ENCODE data around the gene ERGIC3. TPM values are rescaled to one million over a fixed set of nuclear protein-coding genes. Genes with fewer than 3 reads are reported as not detected.
"Not testable (repeated sequence)": the region's sequence is repeated elsewhere in the genome, so short reads cannot be mapped to it uniquely, and the experiment has no call there.

Gene ERGIC3
- total RNA-seq, 2 donors from 2014 or later: 99.9 to 155 TPM

DNA sequence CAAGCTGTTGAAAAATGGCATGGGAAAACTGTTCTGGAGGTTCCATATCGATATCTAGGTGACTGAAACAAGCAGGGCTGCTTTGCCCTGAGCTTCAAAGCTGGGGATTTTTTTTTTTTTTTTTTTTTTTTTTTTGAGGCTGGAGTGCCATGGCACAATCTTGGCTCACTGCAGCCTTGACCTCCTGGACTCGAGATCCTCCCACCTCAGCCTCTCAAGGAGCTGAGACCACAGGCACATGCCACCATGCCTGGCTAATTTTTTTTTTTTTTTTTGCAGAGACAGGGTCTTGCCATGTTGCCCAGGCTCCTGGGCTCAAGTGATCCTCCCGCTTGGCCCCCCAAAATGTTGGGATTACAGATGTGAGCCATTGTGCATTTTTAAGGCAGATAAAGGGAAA, 11.0 kb downstream of the ERGIC3 start:
- TF ChIP-seq, protein P1, sequence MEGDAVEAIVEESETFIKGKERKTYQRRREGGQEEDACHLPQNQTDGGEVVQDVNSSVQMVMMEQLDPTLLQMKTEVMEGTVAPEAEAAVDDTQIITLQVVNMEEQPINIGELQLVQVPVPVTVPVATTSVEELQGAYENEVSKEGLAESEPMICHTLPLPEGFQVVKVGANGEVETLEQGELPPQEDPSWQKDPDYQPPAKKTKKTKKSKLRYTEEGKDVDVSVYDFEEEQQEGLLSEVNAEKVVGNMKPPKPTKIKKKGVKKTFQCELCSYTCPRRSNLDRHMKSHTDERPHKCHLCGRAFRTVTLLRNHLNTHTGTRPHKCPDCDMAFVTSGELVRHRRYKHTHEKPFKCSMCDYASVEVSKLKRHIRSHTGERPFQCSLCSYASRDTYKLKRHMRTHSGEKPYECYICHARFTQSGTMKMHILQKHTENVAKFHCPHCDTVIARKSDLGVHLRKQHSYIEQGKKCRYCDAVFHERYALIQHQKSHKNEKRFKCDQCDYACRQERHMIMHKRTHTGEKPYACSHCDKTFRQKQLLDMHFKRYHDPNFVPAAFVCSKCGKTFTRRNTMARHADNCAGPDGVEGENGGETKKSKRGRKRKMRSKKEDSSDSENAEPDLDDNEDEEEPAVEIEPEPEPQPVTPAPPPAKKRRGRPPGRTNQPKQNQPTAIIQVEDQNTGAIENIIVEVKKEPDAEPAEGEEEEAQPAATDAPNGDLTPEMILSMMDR (IDR thresholded peaks at IDR 0.05): no peak
- Histone ChIP-seq H3K27ac (no peak overlapping the region), H3K36me3 (peaks cover 46% of the 10 kb centered on the region)

DNA sequence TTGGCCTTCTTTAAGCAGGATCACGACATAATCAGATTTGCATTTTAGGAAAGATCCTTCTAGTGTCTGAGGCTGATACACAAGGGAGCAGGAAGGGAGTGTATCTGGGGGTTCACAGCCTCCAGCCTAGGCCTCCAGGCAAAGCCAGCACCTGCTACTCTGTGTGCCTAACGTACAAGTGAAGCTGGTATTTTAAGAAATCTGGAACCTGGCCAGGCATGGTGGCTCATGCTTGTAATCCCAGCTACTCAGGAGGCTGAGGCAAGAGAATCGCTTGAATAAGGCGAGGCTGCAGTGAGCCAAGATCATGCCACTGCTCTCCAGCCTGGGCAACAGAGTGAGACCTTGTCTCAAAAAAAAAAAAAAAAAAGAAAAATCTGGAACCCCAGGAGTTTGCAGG, 13.6 kb downstream of the ERGIC3 start:
- not testable (repeated sequence) for H3K4me1 ChIP-seq; DNase-seq (ENCODE audit: low spot score); H3K4me3 ChIP-seq; H3K27me3 ChIP-seq; H3K27ac ChIP-seq; H3K9me3 ChIP-seq
- H3K36me3 ChIP-seq: peaks cover 21% of the 10 kb centered on the region

More for the DNA sequence above, 11.0 kb downstream of the ERGIC3 start:
- Histone ChIP-seq H3K4me1 (peaks cover 0 to 5% of the 10 kb centered on the region in 2 donors), H3K9me3 (no peaks in the 10 kb centered on the region), H3K27me3 (no peaks in the 10 kb centered on the region), H3K4me3 (no peak overlapping the region)
- DNase-seq (ENCODE audit: low spot score): no peak

DNA sequence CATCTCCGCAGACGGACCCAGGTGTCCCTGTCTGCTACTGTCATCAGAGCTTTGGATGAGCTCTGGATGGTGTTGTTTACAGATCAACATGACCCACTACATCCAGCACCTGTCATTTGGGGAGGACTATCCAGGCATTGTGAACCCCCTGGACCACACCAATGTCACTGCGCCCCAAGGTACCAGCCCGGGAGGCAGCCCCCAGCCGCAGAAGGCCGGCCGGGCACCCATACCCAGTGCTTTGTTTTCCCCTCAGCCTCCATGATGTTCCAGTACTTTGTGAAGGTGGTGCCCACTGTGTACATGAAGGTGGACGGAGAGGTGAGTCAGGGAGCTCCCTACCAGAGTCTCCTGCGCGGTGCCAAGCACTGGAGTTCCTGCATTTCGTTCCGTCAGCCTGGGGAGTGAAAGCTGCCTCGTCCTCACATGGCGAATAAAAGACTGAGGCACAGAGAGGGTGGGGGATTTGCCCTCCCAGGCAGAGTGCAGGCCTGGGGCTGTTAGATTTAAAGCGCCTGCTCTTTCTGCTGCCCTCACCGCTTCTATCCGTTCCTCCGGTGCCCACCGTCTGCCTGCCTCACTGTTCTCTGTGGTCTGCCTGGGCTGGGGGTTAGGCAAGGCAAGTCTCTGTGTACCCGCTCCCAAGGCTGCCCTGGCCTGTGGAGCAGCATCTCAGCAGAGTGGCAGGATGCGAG, 14.2 kb downstream of the ERGIC3 start:
- H3K36me3 ChIP-seq: peaks cover 20% of the 10 kb centered on the region
- peaks cover 0 to 5% of the 10 kb centered on the region in 2 donors for H3K4me1 ChIP-seq
- TF ChIP-seq, protein P1 (IDR thresholded peaks at IDR 0.05): no peak
- H3K9me3 ChIP-seq: no peaks in the 10 kb centered on the region
- DNase-seq (ENCODE audit: low spot score): no peak
- no peak overlapping the region for H3K27ac ChIP-seq
- no peak overlapping the region for H3K4me3 ChIP-seq
- no peaks in the 10 kb centered on the region for H3K27me3 ChIP-seq

DNA sequence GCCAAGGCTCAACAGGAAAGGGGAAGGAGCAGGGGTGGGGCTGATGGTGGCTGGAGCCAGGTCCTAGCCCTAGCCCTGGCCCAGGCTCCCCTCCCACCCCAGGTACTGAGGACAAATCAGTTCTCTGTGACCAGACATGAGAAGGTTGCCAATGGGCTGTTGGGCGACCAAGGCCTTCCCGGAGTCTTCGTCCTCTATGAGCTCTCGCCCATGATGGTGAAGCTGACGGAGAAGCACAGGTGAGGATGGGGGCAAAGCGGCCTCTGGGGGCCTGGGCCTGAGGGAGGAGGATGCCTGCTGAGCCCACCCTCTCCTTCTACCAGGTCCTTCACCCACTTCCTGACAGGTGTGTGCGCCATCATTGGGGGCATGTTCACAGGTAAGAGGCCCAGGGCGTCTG, 15.0 kb downstream of the ERGIC3 start:
- Histone ChIP-seq H3K4me1 (no peaks in the 10 kb centered on the region), H3K27ac (no peak overlapping the region), H3K27me3 (no peaks in the 10 kb centered on the region), H3K4me3 (no peak overlapping the region), H3K9me3 (no peaks in the 10 kb centered on the region), H3K36me3 (peaks cover 20% of the 10 kb centered on the region)
- TF ChIP-seq, protein P1 (IDR thresholded peaks at IDR 0.05): no peak
- no peak for DNase-seq (ENCODE audit: low spot score)

DNA sequence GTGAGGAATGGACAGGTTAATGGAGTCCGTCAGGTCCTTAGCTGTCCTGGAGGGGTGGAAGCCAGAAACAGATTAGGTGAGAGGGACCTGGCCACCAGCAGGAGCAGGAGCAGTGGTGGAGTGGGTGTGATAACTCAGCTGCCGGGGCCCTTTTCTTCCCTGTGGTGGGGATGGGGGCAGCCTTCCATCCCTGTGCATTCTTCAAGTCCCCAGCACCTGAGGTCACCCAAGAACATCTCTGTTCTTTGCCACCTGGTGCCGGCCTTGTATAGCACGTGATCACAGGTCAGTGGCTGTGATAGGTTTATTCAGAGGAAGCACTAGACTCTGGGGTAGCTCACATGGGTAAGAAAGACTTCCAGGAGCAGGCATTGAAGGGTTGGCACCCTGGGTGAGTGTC, 16.6 kb downstream of the ERGIC3 start:
- DNase-seq (ENCODE audit: low spot score): no peak
- H3K36me3 ChIP-seq: peaks cover 20% of the 10 kb centered on the region

DNA sequence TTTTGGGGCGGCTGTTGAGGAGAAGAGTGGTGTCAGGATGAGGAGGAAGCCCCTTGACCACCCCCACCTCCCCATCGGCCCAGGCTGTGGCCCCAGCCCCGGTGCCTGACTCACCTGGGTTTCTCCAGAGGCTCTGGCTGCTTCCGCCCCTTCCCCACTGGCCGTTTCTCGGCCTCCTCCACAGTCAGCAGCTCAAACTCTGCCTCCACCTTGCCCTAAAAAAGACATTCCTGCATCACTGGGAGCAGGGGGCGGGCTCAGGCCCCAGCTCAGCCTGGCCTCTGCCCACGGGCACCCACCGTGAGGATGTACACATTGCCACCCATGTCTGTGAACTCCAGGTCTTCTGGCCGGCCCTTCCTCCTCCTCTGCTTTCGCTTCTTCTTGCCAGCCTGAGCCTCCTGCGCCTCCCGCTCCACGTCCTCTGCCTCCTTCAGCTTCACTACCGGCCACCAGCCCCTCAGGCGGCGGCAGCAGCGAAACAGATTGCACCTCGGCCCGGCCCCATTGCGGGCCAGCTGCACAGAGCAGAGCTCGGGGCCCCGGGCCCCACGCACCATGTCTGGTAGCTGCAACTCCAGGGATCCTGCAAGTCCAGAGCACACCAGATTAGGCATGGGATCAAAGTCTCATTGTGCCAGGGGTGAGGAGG, 17.3 kb downstream of the ERGIC3 start:
- Histone ChIP-seq H3K36me3 (peaks cover 20% of the 10 kb centered on the region), H3K4me3 (no peak overlapping the region), H3K27ac (no peak overlapping the region), H3K4me1 (no peaks in the 10 kb centered on the region), H3K9me3 (no peaks in the 10 kb centered on the region), H3K27me3 (no peaks in the 10 kb centered on the region)
- no peak for DNase-seq (ENCODE audit: low spot score)
- TF ChIP-seq, protein P1 (IDR thresholded peaks at IDR 0.05): no peak

More for the DNA sequence above, 16.6 kb downstream of the ERGIC3 start:
- TF ChIP-seq, protein P1 (IDR thresholded peaks at IDR 0.05): no peak
- Histone ChIP-seq H3K9me3 (no peaks in the 10 kb centered on the region), H3K27me3 (no peaks in the 10 kb centered on the region), H3K27ac (no peak overlapping the region), H3K4me3 (no peak overlapping the region), H3K4me1 (no peaks in the 10 kb centered on the region)

All from right atrium auricular region (tissue), 2 donors.